Peyer's patch (tissue), 4 donors: ENCODE results near the gene RGS17.

ENCODE experiments used
- POLR2A ChIP-seq, 2 donors: fragments of 450-650 bp; IDR thresholded peaks; one replicate each; pipeline ENCODE4 v1.5.1; 2017; ENCODE audit warnings: antibody characterized with exemption in 2 of 2, mild to moderate bottlenecking in 2 of 2, moderate library complexity in 2 of 2
- TF ChIP-seq, protein P1 (sequence below), 6 experiments: fragments of 450-650 bp in 4 of 6; fragments of 200-600 bp in 2 of 6; sonication (generic) in 1 of 6; IDR thresholded peaks; one replicate each; pipeline ENCODE4 v1.5.1; 2017 to 2019; ENCODE audit warnings: antibody characterized with exemption in 6 of 6, mild to moderate bottlenecking in 3 of 6, moderate library complexity in 1 of 6

DNA sequence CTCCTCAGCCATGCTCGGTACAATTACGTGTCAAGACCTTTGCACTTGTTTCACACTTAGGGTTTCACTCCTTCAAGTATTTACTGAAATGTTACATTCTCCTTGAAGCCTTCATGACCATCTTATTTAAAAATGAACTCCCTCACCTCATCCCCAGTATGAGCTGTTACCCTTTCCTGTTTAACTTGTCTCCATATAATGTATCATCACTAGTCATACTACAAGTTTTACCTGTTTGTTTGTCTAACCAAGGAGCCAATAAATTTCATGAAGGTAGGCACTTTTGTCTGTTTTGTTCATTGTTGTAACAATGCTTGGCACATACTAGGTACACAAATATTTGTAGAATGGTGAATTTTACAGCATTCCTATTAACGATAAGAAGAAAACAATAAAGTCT lies 82.5 kb downstream of the RGS17 start:
- TF ChIP-seq, protein P1, sequence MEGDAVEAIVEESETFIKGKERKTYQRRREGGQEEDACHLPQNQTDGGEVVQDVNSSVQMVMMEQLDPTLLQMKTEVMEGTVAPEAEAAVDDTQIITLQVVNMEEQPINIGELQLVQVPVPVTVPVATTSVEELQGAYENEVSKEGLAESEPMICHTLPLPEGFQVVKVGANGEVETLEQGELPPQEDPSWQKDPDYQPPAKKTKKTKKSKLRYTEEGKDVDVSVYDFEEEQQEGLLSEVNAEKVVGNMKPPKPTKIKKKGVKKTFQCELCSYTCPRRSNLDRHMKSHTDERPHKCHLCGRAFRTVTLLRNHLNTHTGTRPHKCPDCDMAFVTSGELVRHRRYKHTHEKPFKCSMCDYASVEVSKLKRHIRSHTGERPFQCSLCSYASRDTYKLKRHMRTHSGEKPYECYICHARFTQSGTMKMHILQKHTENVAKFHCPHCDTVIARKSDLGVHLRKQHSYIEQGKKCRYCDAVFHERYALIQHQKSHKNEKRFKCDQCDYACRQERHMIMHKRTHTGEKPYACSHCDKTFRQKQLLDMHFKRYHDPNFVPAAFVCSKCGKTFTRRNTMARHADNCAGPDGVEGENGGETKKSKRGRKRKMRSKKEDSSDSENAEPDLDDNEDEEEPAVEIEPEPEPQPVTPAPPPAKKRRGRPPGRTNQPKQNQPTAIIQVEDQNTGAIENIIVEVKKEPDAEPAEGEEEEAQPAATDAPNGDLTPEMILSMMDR (IDR thresholded peaks at IDR 0.05): no peak
- no peak for TF ChIP-seq POLR2A (IDR thresholded peaks at IDR 0.05)
